GM21423 (cell line): ENCODE results near the gene BICD2.
"Not testable (repeated sequence)": the region's sequence is repeated elsewhere in the genome, so short reads cannot be mapped to it uniquely, and the experiment has no call there.

Experiments used
- ATAC-seq: cut with Tn5 transposase; IDR thresholded peaks from one replicate; pipeline ENCODE4 v1.9.1; 2021; ENCODE audit warnings: mild to moderate bottlenecking, moderate library complexity; ENCODE audit not compliant: unreplicated experiment

Gene BICD2

DNA sequence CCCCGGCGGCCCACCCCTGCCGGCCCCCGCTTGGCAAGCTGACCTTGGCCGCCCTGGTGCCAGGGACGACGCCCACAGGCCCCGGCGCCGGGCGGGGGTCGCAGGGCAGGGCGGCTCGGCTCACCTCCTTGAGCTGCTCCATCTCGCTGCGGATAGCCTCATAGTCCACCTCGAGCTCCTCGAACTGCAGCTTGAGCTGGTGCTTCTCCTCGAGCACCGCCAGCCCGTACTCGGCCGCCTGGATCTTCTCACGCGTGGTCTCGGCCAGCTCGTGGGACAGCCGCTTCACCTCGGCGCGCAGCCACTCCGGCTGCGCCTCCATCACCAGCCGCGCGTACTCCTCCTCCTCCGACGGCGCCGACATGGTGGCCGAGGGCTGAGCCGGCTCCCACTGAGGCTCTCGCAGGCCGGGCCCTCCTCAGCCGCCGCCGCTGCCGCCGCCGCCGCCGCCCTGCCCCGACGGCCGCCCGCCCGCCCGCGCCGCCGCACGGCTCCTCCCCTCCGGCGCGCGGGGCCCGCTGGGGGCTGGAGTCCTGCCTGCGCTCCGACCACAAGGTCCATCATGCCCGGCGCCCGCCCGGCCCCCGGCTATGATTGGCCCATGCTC is at the start of gene BICD2:
Gene BICD2, minus strand, starts transcription at position 453 of the 607 bp plus-strand sequence. Its CDS starts 89 bp downstream, at position 364.
- peak; percentile 0 for ATAC-seq

DNA sequence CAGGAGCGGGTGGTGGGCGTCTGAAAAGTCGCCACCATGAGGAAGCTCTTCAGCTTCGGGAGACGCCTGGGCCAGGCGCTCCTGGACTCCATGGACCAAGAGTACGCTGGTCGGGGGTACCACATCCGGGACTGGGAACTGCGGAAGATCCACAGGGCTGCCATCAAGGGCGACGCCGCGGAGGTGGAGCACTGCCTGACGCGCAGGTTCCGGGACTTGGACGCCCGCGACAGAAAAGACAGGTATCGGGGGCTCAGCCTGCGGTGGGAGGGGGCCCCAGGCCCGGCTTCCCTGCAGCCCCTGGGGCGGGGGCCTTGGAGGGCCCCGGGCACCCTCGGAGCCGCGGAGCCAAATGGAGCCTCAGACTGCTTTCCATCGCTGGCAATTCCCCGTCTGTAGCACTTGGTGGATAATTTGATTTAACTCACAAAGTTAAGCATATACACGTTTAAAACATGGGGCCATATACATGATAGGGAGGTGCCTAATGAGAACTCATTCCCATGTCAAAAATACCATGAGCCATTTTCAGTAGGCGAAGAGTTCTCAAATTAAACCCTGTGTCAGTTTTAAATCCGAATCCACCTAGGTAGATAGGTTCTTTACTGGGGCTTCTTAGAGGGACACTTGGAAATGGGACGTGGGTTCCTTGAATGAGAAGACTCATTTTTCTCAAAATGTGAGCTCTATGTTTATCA is 45.1 kb upstream of the BICD2 start:
- ATAC-seq = not testable (repeated sequence)

DNA sequence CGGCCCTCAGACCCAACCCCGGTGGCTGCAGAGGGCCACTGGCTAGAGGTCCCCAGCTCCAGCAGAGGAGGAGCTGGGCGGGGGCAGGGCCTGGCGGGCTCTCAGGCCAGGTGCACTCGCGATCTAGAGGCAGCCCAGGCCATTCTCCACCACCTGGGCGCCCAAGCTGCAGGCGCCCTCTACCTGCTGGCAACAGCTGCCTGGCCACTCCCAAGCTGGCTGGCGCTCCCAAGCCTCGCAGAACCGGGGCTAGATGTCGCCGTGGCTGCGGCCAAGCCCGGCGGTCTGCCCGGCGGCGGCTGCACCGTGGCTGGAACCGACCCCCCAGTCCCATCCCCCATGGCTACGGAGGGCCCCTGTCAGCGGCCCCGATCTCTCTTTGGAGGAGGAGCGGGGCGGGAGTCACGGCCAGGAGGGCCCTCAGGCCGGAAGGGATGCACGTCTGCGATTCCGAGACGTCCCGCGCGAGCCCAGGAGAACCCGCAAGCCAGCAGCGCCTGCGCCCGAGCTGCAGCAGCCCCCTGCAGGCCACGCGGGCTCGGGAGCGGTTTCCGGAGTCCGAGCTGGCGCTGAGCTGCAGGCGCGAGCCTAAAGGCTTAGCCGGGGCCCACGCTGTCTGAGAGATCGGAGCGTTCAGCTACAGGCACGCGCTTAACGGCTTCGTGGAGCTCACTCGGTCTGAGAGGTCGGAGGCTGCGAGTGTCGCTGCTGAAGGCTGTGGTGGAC is 44.3 kb upstream of the BICD2 start:
- no peak for ATAC-seq

DNA sequence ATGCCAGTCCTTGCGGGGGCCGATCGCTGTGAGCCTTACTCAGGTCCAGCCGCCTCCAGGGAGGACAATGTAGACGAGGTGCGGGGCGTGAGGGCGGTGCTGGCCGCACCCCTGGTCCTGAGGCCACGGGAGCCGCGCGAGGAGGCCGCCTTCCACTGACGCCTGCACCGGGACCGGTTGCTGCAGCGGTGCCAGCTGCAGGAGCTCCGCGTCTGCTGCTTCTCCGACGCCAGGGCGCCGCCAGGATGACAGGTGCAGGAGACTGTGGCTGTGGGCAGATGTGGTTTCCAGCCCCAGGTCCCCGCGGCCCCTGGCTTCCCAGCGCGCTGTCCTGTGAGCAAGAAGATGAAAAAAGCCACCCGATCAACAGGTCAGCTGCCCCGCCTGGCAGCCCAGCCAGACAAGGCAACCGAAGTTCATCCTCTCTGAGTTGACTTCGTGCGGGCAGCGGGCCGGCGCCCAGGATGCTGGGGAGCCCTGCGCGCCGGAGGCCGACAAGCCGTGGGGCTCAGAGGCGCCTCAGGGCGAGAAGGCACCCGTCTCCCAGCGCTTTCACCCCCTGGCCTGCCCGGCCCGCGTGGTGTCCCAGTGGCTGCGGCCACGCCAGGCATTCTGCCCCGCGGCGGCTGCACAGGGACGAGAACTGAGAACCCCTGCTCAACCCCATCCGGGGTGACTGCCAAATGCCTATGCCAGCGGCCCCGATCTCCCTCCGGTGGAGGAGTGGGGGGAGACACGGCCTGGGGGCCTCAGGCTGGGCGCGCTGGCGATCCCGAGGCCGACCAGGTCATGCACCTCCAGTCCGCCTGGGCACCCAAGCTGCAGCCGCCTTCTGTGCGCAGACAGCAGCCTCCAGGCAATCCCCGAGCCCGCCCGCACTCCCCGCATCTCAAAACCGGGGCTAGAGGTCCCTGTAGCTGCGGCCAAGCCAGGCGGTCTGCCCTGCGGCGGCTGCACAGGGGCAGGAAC is 43.4 kb upstream of the BICD2 start:
- no peak for ATAC-seq

DNA sequence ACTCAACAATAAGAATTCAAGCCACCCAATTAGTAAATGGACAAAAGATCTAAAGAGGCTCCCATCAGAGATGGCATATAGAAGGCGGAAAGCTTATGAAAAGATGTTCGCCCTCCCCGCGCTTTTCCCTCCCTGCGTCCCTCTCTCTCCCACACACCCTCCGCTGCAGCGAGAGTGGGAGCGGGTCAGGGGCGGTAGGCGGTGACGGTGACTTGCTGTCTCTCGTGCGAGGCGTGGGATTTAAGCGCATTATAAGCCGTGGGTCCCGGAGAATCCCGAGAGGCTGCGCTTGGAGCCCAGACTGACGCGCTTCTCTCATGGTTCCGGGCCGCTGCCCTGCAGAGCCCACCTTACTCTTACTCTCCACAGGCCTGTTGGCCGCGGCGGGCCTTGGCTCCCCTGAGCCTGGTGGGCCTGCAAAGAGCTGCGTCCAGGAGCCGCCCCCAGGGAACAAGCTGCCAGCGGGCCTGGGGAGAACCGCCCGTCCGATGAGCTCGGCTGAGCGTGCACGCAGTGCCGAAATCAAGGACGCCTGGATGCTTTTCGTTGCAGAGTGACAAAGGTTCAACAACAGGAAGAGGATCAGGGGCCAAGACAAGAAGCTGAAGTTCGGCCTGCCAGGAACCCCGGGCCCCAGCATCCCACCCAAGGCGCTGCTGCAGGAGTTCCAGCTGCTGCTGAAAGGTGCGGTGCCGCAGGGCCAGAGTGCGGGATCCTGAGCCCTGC is 42.6 kb upstream of the BICD2 start:
- no peak for ATAC-seq

DNA sequence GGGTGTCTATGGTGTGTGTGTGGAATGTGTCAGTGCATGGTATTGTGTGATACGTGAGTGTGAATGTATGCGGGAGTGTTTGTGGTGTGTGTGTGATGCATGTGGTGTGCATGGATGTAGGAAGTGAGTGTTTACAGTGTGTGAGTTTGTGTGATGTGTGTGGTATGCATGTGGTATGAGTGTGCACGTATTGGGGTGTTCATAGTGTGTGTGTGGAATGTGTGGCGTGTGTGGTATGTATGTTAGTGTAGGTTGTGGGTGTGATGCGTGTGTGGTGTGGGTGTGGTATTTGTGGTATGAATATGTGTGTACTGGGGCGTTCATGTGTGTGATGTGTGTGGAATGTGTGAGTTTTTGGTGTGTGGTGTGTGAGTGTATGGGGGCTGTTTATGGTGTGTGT is 40.1 kb upstream of the BICD2 start:
- no peak for ATAC-seq

DNA sequence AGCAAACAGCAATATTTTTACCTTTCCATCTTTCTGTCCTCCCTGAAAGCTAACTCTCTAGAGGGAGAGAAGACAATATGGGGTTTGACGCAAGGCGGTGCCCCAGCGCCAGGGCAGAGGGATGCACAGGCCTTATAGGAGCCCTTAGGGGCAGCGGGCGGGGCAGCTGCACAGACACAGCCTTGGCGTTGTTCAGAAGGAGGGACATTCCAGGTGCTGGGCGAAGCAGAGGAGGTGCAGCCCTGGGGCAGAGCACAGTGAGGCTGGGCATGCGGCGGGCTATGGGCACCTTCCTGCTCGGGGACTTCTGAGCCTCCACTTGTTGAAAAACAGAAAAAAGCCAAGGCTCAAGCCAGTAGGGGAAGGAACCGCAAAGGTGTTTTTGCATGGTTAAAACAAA is 33.7 kb upstream of the BICD2 start:
- ATAC-seq = no peak

DNA sequence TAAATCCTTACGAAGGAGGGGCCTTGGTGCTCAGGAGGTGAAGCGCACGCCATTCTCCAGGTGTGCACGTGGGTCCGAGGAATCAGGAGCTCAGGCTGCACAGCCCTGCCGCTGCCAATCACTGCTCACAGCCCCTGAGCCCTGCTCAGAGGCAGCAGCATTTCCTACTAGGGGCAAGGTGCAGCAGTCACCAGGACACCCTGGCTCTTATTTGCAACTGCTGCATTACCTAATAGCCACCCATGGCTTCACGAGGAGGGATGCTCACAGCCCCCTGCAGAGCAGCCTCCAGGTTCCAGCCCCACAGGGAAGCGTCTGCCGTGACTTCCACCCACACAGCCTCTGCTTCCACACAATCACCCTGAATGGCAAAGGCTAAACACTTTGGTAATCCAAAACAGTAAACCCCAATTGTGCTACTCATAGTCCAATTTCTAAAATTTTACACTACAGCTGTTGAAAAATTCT is 31.7 kb upstream of the BICD2 start:
- ATAC-seq = not testable (repeated sequence)

DNA sequence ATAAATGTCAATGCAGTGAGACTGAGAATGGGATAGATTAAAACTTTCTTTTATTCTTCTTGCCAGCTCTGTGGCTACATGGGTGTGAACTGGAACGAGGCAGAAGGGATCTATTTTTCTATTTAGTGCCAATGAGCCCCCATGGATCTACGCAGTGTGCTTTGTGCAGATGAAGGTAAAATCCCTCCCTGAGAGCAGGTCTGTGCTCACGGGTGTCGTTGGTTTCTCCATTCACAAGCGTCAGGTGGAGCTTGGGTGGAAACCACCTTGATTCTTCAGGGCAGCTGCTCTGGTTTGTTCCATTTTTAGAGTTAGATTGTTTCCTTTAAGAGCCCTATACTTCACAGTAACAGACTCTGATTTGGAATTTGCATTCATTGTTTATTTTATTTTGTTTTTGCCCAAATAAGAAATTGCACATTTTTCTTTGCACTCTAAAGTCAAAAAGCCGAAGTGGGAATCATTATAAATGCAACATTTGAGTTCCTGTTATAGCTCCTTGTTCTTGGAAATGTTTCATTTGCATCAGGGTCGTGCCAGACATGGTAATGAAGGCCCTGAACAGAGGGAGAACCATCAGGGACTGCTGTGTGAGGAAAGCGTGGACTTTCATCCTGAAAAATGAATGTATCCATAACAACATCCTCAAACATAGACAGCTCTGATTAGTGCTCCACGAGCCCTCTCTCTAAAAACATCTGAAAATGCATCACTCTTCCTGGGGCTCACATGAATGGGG is 31.1 kb upstream of the BICD2 start:
- no peak for ATAC-seq

DNA sequence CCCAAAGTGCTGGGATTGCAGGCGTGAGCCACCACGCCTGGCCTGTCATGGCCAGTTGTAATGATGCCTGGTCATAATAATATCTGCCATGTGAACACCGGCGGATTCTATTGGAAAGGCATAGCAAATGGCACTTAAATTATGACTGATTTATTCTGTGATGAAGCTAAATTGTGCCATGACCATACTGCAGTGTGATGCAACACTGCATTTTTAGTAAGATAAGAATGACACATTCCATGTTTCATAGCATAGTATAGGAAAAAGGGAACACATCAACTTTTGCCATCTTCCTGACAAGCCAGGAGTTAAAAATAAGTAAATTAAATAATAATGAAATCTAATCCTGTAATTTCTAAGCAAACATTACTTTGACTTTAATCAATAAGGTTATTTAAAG is 30.4 kb upstream of the BICD2 start:
- ATAC-seq = no peak

DNA sequence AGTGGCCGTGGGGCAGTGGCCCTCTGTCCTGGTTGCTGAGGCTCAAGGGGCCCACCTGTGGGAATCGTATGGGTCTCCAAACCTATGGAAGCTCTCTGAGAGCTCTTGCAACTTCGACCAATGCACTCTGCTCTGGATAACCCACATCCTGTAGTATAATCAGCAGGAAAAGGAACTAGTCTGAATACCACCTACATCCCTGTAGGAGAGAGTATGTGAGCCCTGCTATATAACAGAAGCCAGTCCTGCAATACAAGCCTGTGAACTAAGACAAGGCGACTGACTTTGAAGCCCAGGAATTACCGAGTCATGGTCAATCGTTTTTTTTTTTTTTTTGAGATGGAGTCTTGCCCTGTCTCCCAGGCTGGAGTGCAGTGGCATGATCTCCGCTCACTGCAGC is 29.8 kb upstream of the BICD2 start:
- no peak for ATAC-seq

DNA sequence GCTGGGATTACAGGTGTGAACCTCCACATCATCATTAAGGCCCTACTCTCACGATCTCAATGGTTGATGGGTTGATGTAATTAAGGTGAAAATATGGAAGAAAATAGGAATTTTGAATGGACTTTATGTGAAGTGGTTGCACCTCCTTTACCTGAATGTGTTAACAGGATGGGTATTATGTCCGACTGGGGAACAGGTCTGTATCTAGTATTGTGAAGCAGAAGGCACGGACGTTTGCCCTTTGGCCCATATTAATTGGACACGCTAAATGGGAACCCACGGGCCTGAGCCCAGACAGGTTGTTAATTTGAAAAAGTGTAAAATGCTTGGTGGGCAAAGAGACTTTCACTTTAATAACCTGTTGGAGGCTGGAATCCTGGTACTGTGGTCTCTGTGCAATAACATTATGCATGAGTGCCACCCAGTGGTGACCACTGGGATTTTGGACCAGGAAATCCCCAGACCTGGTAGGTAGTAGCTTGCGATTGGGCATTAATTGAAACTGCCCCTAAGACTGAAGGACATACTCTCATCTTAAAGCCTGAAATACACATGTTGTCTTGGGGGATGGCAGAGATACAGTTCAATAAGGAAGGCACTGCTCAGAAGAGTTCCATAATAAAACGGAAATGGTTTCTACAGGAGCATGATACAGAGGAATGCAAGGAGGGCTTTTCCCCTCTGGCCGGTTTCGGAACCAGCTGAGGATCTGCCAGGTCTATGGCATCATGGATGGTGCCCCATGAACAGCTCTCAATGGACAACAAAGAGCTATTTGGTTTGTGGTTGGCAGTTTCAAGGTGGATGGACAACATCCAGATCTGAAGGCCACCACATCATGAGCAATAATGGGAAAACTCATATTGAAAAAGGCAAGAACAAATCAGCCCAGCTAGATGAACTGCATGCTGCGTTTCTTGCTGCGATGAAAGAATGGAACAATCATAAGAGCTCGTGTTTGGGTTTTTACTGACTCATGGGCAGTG is 26.2 kb upstream of the BICD2 start:
- ATAC-seq = peak; percentile 62

DNA sequence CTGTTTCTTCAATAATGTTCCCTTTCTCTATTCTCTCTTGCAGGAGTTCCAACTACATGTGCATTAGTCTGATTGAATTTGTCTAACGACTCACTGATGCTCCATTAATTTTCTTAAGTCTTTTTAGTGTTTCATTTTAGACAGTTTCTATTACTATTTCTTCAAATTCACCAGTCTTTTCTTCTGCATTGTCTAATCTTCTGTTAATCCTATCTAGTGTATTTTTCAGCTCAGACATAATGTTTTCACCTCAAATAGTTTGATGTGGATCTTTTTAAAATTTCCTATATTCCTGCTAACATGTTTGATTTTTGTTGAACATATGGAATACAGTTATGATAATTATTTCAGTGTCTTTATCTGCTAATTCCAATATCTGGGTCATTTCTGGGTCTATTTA is 21.7 kb upstream of the BICD2 start:
- ATAC-seq = no peak

DNA sequence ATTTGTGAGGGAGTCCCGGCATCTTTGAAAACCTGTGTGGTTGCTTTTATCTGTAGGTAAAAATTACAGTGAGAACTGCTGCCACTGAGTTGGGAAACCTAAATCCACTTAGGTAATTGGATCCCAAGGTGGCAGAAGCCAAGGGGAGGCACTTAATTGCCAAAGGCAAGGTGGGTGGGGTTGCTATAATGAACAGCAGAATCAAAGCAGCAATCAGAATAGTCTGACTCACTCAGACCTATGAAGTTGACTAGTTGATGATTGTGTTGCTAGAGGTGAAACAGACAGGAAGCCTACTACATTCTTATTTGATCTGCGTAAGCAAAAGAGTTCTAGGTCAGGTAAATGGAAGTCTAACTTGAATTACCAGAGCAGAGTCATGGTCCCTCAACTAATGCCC is 17.3 kb upstream of the BICD2 start:
- ATAC-seq = no peak

DNA sequence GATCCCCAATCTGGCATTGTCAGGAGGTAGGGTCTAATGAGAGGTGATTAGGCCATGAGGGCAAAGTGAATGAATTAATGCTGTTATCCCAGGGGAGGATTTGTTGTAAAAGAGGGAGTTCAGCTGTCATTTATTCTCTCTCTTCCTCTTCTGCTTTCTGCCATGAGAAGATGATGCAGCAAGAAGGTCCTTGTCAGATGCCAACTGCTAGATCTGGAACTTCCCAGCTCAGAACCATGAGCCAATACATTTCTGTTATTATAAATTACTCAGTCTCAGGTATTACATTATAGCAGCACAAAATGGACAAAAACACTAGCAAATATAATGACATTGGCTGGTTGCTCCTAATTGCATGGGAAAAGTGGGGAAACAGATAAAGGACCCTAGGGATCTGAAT is 15.6 kb upstream of the BICD2 start:
- ATAC-seq = no peak

DNA sequence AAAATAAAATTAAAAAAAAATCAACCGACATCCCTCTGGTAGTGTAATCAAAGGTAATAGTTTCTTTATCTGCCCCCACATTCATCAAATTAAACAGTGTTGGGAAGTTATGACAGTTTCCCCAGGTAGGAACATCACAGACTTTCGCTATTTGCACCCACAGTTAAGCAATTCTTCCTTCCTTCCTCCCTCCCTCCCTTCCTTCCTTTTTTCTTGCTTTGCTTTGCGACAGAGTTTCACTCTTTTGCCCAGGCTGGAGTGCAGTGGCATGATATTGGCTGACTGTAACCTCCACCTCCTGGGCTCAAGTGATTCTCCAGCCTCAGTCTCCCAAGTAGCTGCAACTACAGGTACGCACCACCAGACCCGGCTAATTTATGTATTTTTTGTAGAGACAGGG is 10.8 kb upstream of the BICD2 start:
- no peak for ATAC-seq

DNA sequence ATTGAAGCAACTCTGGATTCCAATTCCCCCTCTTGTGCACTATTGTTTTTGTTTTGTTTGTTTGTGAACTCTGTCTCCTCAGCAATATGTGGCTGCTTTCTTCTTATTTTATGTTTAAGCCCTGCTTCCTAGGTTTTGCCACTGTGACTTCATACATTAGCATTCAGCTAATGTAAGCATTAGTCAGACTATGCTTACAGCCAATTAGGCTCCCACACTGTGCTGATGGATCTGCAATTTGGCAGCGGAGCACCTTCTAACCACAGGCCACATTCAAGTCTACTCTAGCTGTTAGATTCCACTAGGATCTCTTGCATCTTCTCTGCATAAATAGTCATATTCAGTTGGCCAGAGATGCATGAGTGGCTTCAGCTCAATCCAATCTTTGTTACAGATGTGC is 9.6 kb upstream of the BICD2 start:
- ATAC-seq = no peak

DNA sequence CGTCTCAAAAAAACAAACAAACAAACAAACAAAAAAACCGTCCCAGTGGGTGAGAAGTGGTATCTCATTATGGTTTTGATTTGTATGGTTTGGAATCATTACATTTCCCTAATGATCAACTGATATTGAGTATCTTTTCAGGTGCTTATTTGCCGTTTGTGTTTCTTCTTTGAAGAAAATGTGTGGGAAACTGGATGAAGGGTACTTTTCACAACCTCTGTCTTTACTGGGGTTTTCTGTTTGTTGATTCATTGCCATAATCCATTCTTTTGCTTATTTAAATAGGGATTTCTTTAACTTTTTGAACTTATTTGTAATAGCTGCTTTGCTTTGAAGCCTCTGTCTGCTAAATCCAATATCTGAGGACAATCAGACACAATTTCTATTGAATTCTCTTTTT is 9.2 kb upstream of the BICD2 start:
- no peak for ATAC-seq
